Epithelial cell of proximal tubule (primary cell): ENCODE results near the gene COQ10B. TPM values are rescaled to one million over a fixed set of nuclear protein-coding genes. Genes with fewer than 3 reads are reported as not detected.
"Not testable (repeated sequence)": the region's sequence is repeated elsewhere in the genome, so short reads cannot be mapped to it uniquely, and the experiment has no call there.

ENCODE experiments used
- DNase-seq: peaks from one replicate; pipeline ENCODE4 v3.0.0-alpha.2; 2011; ENCODE audit warnings: low read depth
- H3K4me3 ChIP-seq: 2 replicates; pipeline ENCODE4 v1.5.1; 2011; ENCODE audit warnings: low read depth, mild to moderate bottlenecking, low read length
- total RNA-seq: library from RNA; depleted of rRNA; stranded (reverse); fragments of >200 nt; gene quantifications from 2 replicates; pipeline ENCODE4 v1.2.3, GENCODE V29; 2015
- TF ChIP-seq, protein P1 (sequence below): conservative IDR thresholded peaks from 2 replicates; pipeline ENCODE4 v1.5.1; 2012; ENCODE audit warnings: low read depth, mild to moderate bottlenecking, low read length

Gene COQ10B
- total RNA-seq, 1 donor from 2014 or later = 17.9 TPM

- TF ChIP-seq, protein P1, sequence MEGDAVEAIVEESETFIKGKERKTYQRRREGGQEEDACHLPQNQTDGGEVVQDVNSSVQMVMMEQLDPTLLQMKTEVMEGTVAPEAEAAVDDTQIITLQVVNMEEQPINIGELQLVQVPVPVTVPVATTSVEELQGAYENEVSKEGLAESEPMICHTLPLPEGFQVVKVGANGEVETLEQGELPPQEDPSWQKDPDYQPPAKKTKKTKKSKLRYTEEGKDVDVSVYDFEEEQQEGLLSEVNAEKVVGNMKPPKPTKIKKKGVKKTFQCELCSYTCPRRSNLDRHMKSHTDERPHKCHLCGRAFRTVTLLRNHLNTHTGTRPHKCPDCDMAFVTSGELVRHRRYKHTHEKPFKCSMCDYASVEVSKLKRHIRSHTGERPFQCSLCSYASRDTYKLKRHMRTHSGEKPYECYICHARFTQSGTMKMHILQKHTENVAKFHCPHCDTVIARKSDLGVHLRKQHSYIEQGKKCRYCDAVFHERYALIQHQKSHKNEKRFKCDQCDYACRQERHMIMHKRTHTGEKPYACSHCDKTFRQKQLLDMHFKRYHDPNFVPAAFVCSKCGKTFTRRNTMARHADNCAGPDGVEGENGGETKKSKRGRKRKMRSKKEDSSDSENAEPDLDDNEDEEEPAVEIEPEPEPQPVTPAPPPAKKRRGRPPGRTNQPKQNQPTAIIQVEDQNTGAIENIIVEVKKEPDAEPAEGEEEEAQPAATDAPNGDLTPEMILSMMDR = no peak
- H3K4me3 ChIP-seq = no peak overlapping the region
- no peak for DNase-seq
Observed at GRCh38 chr2:197450465-197450864, 2.9 kb upstream of the COQ10B start.

- DNase-seq, H3K4me3 ChIP-seq: not testable (repeated sequence)
Observed at GRCh38 chr2:197450935-197451358, 2.4 kb upstream of the COQ10B start.

DNA sequence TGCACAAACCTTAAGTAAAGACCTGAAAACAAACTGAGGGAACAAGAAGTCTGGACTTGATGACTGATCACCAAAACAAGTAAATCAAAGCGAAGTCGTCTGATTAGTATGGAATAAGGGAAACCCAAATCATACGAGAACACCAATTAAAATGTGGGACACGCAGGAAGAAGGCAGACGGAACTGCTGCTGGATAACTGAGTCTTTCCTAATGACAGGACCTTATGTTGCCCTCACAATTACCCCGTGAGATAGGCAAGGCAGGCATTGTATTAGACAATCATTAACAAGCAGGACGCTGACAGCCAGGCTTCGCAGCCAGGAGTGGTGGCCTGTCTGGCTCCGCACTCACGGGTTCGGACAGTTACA lies 614 bp upstream of the COQ10B start:
- TF ChIP-seq, protein P1 = no peak
- DNase-seq = no peak

GRCh38 chr2:197453914-197454398 lies 604 bp downstream of the COQ10B start:
- TF ChIP-seq, protein P1 = no peak
- DNase-seq = peak; percentile 69
- H3K4me3 ChIP-seq = peak overlapping the region; percentile 93

More for the DNA sequence above, 614 bp upstream of the COQ10B start:
- peak overlapping the region; percentile 93 for H3K4me3 ChIP-seq

DNA sequence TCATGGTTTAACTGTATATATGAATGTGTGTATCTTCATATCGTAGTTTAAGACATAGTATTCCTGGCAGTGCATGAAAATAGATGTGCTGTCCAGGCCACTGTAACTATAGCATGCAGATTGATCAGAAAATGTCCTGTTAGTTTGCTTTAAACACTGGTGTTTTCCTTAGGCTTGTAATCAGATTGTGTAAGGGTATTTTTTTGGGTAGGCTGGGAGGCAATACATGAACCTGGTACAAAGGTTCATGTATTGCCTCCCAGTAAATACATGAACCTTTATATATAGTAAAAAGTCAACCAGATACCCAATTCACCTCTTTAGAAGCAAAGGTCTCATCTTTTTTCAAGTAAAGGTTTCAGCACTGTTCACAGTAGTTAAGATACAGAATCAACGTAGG lies 1.6 kb downstream of the COQ10B start:
- no peak for DNase-seq
- peak overlapping the region; percentile 93 for H3K4me3 ChIP-seq
- TF ChIP-seq, protein P1 = no peak

- no peak for DNase-seq
- TF ChIP-seq, protein P1 = no peak
- H3K4me3 ChIP-seq = no peak overlapping the region
Observed at GRCh38 chr2:197455428-197455827, 2.1 kb downstream of the COQ10B start.

DNA sequence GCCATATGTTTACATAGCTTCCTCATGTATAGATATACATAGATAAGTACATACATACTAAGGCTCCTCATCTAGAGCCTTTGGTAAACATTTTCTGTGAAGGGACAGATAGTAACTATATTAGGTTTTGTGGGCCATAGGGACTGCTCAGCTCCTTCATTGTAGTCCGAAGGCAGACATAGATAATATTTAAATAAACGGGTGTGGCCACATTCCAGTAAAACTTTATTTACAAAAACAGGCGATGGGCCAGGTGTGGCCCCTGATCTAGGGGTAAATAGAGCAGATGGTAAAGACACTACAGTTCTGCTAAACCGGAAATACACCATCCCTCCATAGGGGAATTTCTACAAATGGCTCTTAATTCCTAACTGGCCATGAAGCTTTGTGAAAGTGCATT lies 7.3 kb downstream of the COQ10B start:
- TF ChIP-seq, protein P1 = no peak
- H3K4me3 ChIP-seq = no peak overlapping the region
- no peak for DNase-seq

- TF ChIP-seq, protein P1 = no peak
- H3K4me3 ChIP-seq = no peak overlapping the region
- peak; percentile 7 for DNase-seq
Observed at GRCh38 chr2:197461057-197461456, 7.7 kb downstream of the COQ10B start.
